Lower leg skin (tissue), 4 donors: ENCODE measurements around the gene ZC3H13. TPM values are rescaled to one million over a fixed set of nuclear protein-coding genes. Genes with fewer than 3 reads are reported as not detected.

Experiments
- DNase-seq, 2 donors: peaks; one replicate each; pipeline ENCODE4 v3.0.0-alpha.2; 2019; ENCODE audit warnings: low spot score in 2 of 2
- H3K4me3 ChIP-seq: fragments of 200-600 bp; sonication (generic); 2 replicates; pipeline ENCODE4 v1.5.1; 2017; ENCODE audit warnings: mild to moderate bottlenecking, low read depth; ENCODE audit not compliant: poor library complexity, severe bottlenecking
- CTCF ChIP-seq, 3 donors: fragments of 450-650 bp; IDR thresholded peaks; one replicate each; pipeline ENCODE4 v1.5.1; 2016; ENCODE audit warnings: antibody characterized with exemption in 3 of 3, mild to moderate bottlenecking in 3 of 3, moderate library complexity in 2 of 3
- POLR2A ChIP-seq, 2 donors: fragments of 450-650 bp; IDR thresholded peaks; one replicate each; pipeline ENCODE4 v1.6.1; 2016 to 2017; ENCODE audit warnings: antibody characterized with exemption in 2 of 2, mild to moderate bottlenecking in 1 of 2, moderate library complexity in 1 of 2
- WGBS, 2 donors: methylation state at CpG; one replicate each; pipeline ENCODE4 v1.1.5; 2018; 5-methylcytosine and 5-hydroxymethylcytosine counted together
- intact Hi-C: fragments of 100-400 bp; cut with DNase I; formaldehyde crosslinking; loops from one replicate; pipeline ENCODE4 v1.15.0; 2023; ENCODE audit warnings: low total_unique reads
- total RNA-seq, 4 donors: library from RNA; depleted of rRNA; stranded (reverse); fragments of >200 nt; gene quantifications; one replicate each; pipeline ENCODE4 v1.1.0, GENCODE V29; 2016

ZC3H13 gene
- total RNA-seq, 4 donors from 2014 or later, result 21.1 to 42.5 (median 25.3) TPM

DNA sequence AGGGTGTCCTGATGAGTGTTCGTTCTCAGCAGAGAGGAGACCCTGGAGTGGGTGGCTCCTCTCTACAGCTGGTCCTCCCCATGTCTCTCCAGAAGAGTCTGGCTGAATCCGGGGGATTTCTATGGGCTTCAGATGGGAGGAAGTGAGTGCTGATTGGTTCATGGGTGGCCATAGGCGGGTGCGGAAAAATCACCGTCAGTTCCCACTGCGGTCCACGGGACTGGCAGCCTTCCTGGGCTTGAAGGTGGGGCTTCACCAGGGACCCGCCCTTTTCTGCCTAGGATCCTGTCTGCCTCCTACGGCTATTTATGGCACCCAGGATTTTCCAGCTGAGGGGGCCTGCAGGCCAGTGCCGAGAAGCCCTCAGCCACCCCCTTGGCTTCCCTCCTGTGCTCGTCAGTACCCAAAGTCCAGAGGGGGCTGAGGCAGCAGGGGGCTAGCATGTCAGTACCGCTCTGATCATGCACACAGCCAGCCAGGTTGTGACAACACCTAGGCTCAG is 33.9 kb upstream of the ZC3H13 start:
- no peak overlapping the region for H3K4me3 ChIP-seq
- TF ChIP-seq CTCF (IDR thresholded peaks at IDR 0.05) (no peak), POLR2A (IDR thresholded peaks at IDR 0.05) (no peak)
- DNase-seq, result no peak
- intact Hi-C loops, result no loop called here
- 80 to 89% methylated on average over 10 to 12 of the region's 12 CpGs for WGBS, 2 donors

DNA sequence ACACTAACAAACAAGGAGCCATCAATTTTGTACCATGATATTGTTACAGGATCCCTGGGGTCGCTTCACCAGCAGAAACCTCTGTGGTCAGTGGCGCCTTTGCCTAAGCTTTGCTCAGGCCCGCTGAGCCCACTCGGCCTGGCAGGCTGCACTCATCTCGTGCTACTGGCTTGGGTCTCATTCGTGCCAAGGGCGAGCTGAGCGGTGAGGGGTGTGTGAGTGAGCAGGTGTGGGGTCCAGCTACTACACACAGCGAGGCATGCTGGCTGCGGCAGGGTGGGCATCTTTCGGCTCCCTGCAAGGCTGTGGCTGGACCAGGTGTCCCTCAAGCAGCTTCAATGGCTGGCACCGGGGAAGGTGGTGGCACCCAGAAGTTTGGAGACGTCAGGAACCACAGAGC is 33.2 kb upstream of the ZC3H13 start:
- WGBS, 2 donors, result 93% methylated on average over 11 to 13 of the region's 13 CpGs
- intact Hi-C loops, result no loop called here
- no peak for TF ChIP-seq POLR2A (IDR thresholded peaks at IDR 0.05)
- no peak for TF ChIP-seq CTCF (IDR thresholded peaks at IDR 0.05)
- no peak for DNase-seq
- H3K4me3 ChIP-seq, result no peak overlapping the region

- TF ChIP-seq POLR2A (IDR thresholded peaks at IDR 0.05) (no peak), CTCF (IDR thresholded peaks at IDR 0.05) (no peak)
- H3K4me3 ChIP-seq, result no peak overlapping the region
- no peak for DNase-seq
- 84 to 91% methylated on average over 5 of the region's 5 CpGs for WGBS, 2 donors
- intact Hi-C loops, result no loop called here
Observed at GRCh38 chr13:46082324-46082723, 29.8 kb upstream of the ZC3H13 start.

DNA sequence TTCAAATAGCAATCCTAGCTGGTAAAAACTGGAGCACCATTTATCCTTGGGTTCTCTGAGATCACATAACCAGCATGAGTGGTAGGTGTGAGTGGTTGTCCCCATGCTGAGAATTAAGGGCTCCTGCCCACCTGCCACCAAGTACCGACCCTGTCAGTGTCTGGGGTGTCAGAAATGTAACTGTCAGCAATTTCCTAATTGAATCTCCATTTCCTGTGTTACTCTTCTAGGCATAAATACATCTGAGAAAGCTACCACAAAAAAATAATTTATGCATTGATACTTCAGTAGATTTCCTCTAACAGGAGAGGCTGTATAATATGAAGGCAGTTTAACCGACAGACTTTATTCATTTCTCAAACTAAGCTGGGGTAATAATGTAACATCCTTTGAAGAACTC is 27.2 kb upstream of the ZC3H13 start:
- DNase-seq, result no peak
- H3K4me3 ChIP-seq, result no peak overlapping the region
- intact Hi-C loops, result no loop called here
- 47 to 48% methylated on average over 2 of the region's 2 CpGs for WGBS, 2 donors
- no peak for TF ChIP-seq CTCF (IDR thresholded peaks at IDR 0.05)
- no peak for TF ChIP-seq POLR2A (IDR thresholded peaks at IDR 0.05)

GRCh38 chr13:46077265-46077664 is 24.7 kb upstream of the ZC3H13 start:
- WGBS, 2 donors, result 46 to 62% methylated on average over 1 of the region's 1 CpG
- no peak for DNase-seq
- TF ChIP-seq CTCF (IDR thresholded peaks at IDR 0.05) (no peak), POLR2A (IDR thresholded peaks at IDR 0.05) (no peak)
- no peak overlapping the region for H3K4me3 ChIP-seq
- intact Hi-C loops, result no loop called here

DNA sequence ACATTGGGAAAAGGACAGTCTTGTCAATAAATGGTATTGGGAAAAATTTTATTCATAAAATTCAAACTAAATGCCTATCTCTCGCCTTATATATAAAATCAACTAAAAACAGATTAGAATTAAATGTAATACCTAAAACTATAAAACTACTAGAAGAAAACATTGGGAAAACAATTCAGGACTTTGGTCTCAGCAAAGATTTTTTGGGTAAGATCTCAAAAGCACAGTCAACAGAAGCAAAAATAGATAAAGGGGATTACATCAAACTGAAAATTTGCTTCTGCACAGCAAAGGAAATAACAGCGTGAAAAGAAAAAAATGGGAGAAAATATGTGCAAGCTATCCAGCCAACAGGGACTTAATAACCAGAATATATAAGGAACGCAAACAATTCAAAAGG is 24.3 kb upstream of the ZC3H13 start:
- WGBS, 2 donors, result 80 to 94% methylated on average over 3 of the region's 3 CpGs
- DNase-seq, result no peak
- intact Hi-C loops, result no loop called here
- TF ChIP-seq POLR2A (IDR thresholded peaks at IDR 0.05) (no peak), CTCF (IDR thresholded peaks at IDR 0.05) (no peak)
- no peak overlapping the region for H3K4me3 ChIP-seq
